HL-60/S4 (cell line): Measurements from ENCODE around the gene MYH14.

ENCODE experiments used
- in situ Hi-C: fragments of 300-500 bp; cut with MboI; formaldehyde crosslinking; loops from 2 replicates; pipeline ENCODE4 v1.14.3; 2022; ENCODE audit warnings: low sequenced_read_pairs

Gene MYH14

GRCh38 chr19:50203281-50204080 is at the start of gene MYH14:
MYH14 (plus strand) TSS chr19:50203622; CDS start chr19:50210366, 6,744 bp downstream.
- in situ Hi-C loops, result no loop called here

DNA sequence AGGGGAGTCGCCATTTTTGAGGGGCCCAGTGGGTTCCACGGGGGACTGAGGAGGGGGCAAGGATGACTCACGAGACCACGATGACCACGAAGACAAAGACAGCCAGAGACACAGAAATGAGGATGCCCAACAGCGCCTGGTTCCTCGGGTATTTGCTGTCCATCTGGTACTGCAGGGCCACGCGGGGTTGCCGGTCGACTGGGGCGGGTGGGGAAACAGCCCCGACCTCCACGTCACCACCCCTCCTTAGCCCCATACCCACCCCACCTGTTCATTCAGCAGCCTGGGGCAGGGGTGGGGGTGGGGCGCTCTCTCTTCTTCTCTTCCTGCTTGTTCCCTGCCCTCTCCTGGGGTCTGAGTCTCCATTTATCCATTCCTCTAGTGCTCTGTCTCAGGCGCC is 48.9 kb upstream of the MYH14 start:
- in situ Hi-C loops, result no loop called here

DNA sequence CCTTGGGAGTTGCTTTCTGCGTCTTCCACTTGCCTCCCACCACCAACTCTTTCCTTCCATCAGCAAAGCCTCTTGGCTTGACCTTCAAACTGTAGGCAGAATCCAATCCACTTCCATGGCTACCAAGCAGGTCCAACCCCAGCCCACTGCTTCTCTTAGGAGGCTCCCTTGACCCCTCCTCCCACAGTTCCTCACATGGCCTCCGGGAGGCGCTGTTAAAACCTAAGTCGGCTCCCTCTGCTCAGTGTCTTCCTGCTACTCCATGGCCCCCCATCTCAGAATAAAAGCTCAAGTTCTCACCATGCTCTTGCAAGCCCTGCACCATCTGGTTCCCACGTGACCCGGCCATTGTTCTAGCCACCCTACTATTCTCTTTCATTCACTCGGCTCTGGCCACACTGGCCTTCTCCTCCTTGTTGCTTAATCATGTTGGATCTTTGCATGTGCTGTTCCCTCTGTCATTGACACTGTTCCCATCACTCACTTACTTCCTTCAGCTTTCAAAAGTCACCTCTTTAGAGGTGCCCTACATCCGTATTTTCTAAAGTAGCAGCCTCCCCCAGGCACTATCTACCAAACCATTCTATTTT is 47.8 kb upstream of the MYH14 start:
- in situ Hi-C loops, result no loop called here

DNA sequence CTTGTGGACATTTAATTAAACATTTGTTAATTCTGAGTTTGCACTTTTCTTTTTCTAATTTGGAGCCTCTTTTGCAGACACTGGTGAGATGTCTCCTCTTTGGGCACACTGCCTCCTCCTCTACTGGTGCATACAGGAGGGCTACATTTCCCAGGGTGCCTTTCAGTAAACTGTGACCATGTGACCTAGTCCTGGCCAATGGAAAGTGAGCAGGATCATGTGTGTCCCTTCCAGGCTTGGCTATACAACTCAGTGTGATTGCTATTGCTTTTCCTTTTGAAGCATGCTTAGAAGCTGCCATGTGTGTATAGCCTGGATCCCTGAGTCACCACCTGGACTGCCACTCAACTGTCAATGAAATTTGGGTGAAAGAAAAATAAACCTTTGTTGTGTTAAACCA is 44.8 kb upstream of the MYH14 start:
- in situ Hi-C loops, result no loop called here

DNA sequence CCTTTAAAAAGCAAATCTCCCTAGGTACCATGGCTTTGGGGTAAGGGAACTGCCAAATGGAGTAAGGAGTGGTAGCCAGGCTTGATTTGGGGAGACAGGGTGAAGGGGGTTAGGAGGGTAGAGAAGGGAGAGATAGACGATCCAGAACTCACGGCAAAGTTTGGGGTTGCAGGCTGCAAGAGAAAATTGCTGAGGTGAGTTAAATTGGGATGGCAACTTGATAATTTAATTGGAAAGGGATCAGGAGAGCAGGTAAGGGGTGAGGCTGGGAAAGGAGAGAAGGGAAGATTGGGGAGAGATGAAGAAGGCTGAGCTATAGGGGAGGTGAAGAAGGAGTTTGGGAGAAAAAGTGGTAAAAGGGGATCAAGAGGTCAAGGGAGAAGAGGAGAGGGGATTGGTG is 44.3 kb upstream of the MYH14 start:
- in situ Hi-C loops, result no loop called here

DNA sequence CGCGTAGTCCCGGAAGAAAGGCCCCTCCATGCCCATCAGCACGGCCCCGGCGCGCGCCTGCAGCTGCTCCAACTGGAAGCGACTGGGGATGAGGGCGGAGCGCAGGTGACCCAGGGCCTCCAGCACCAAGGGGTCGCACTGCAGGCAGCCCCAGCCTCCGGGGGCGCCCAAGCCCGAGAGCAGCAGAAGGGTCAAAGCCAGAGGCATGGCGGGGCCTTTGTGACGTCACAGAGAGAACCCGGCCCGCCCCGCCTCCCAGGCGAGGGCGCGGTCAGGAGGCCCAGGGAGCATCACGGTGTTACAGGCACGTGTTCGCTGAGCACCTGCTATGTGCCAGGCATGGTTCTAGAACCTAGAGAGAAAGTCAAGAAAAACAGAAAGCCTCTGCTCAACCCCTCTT is 40.4 kb upstream of the MYH14 start, which contains the start of gene IZUMO2:
IZUMO2 (minus strand) TSS at position 294 of the 400 bp plus-strand sequence; CDS start at position 207, 87 bp downstream.
- in situ Hi-C loops, result no loop called here

GRCh38 chr19:50167314-50167721 is 36.1 kb upstream of the MYH14 start:
- in situ Hi-C loops, result no loop called here

DNA sequence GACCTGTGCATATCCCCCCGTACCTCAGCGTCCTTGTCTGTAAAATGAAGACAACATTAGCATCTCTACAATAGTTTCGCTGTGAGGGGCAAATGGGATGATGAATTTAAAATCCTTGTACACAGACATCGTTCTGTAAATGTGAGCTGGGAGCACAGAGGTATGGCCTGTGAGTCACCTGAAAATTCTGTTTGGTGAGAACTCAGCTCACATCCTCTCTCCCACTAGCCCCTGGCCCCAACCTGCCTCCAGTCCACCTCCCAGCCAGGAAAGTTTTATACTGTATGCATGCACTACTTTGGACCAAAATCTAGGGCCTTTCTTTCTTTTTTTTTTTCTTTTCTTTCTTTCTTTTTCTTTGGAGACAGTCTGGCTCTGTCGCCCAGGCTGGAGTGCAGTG is 31.7 kb upstream of the MYH14 start:
- in situ Hi-C loops, result no loop called here

DNA sequence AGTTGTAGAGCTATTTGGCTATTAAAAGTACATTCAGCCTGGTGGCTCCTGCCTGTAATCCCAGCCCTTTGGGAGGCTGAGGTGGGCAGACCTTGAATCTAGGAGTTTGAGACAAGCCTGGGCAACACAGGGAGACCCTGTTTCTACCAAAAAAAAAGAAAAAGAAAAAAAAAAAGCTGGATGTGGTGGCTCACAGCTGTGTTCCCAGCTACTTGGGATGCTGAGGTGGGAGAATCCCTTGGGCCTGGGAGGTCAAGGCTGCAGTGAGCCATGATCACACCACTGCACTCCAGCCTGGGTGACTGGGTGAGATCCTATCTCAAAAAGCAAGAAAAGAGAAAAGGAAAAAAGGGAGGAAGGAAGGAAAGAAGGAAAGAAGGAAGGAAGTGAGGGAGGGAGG is 30.7 kb upstream of the MYH14 start:
- in situ Hi-C loops, result no loop called here

- in situ Hi-C loops, result no loop called here
Observed at GRCh38 chr19:50173127-50173526, 30.3 kb upstream of the MYH14 start.

DNA sequence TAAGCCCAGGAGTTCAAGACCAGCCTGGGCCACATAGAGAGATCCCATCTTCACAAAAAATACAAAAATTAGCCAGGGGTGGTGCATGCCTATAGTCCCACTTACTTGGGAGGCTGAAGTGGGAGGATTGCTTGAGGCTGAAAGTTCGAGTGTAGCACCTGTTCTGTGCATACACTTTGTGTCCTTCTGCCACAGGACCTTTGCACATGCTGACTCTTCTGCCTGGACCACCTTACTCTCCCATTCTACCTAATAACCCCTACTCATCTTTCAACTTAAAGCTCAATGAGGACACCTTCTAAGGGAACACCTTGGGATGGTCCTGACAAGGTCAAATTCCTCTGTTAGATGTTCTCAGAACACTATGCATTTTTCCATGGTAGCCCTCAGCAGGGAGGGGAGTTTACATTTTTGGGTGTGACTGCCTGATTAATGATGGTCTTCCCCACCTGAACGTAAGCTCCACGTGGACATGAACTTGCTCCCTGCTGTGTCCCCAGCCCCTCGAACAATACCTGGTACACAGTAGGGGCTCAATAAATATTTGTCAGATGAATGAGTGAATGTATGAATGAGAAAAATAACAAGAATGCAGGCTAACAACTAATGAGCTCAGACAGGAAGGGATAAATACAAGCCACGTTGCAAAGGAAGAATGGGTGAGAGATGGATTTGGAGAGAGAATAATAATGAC is 29.2 kb upstream of the MYH14 start:
- in situ Hi-C loops, result no loop called here

DNA sequence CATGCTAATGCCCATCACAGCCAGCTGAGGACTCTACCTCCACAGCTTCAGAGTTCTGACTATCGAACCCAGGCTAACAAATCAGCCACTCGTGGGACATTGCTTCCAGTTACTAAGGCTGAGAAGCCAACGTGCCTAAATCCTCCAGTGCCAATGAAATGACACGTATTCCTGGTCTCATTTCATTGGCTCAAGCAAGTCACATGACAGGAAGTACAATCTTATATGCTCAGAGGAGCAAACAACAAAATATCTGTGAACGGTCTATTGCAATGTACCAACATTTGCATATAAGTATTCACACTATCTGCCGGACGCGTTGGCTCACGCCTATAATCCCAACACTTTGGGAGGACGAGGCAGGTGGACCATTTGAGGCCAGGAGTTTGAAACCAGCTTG is 27.5 kb upstream of the MYH14 start:
- in situ Hi-C loops, result no loop called here

GRCh38 chr19:50176775-50177174 is 26.6 kb upstream of the MYH14 start:
- in situ Hi-C loops, result no loop called here

GRCh38 chr19:50178320-50178719 is 25.1 kb upstream of the MYH14 start:
- in situ Hi-C loops, result no loop called here

DNA sequence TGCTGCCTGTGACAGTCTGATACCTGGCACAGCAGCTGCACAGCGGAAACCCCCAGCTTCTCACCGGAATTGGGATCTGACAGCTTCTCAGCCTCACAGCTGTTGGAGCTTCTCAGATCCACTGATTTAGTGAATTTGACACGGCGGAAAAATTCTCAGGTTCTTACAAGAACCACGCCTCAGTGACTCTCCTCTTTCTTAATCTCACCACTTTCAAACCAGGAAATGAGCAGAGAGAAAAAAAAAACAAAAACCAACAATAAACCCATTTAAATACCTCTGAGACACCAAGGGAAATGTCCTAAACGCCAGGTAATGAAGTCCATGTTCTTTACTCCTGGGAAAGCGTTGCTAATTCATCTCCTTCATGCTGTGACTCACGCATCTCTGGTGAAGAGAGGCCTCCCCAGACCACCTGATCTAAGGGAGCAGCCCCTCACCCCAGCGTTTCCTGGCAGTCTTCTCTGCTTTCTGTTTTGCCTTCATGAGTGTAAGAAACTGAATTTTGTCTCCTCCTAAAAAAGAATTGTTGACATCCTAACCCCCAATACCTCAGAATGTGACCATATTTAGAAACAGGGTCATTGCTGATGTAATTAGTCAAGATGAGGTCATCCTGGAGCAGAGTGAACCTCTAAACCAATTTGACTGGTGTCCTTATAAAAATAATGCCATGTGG is 24.4 kb upstream of the MYH14 start:
- in situ Hi-C loops, result no loop called here

GRCh38 chr19:50181121-50181520 is 22.3 kb upstream of the MYH14 start:
- in situ Hi-C loops, result no loop called here

- in situ Hi-C loops, result no loop called here
Observed at GRCh38 chr19:50184196-50184595, 19.2 kb upstream of the MYH14 start.

GRCh38 chr19:50187937-50188336 is 15.5 kb upstream of the MYH14 start:
- in situ Hi-C loops, result no loop called here

GRCh38 chr19:50189331-50189730 is 14.1 kb upstream of the MYH14 start:
- in situ Hi-C loops, result no loop called here

DNA sequence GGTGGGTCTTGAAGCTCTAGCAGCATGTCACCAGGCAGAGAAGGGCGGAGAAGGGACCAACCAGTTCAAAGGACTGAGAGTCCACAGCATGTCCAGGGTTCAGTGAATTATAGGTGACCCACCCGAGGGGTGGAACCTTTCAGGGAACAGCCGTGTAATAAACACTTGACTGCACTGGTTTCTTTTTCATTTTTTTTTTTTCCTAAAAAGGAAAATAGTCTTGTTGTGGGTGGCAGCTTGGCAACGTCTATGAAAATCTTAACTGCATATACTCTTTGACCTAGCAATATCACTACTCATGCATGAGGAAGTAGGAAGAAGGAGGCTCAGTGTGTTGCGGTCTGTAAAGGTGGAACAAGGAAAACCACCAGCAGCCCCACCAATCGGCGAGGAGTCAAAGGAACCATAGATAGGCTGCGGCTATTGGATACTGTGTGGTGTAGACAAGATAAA is 13.0 kb upstream of the MYH14 start:
- in situ Hi-C loops, result no loop called here

DNA sequence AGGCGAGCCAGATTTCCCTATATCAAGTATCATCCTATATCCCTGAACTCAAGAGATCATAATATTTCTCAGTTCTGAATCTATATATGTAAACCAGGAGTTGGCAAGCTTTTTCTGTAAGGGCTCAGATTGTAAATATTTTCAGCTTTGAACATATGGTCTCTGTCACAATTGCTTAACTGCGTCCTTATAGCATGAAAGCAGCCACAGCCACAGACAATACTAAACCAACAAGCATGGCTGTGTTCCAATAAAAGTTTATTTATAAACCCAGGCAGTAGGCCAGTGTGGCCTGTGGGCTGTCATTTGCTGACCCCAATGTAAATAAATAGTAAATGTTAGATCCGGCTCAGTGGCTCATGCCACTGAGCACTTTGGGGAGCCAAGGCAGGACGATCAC is 12.2 kb upstream of the MYH14 start:
- in situ Hi-C loops, result no loop called here
